Mesenchymal stem cell (in vitro differentiated cells and primary cell): Measurements from ENCODE around the gene TERT.
A peak's percentile ranks its signal among the peaks of the same experiment; 100 is the strongest.

Experiments used
- DNase-seq: peaks from one replicate; pipeline ENCODE4 v3.0.0-alpha.2; 2013
- H2AFZ ChIP-seq: one replicate; pipeline ENCODE4 v1.6.1; 2013; ENCODE audit warnings: low read depth, mild to moderate bottlenecking, control low read depth, inconsistent platforms, low read length, moderate library complexity
- H2AK5ac ChIP-seq: 2 replicates; pipeline ENCODE4 v1.6.1; 2013; ENCODE audit warnings: low read length, moderate library complexity, mild to moderate bottlenecking, inconsistent platforms; ENCODE audit not compliant: severe bottlenecking
- H2BK120ac ChIP-seq: one replicate; pipeline ENCODE4 v1.6.1; 2013; ENCODE audit warnings: low read depth, mild to moderate bottlenecking, inconsistent platforms, low read length, moderate library complexity
- H2BK12ac ChIP-seq, 2 experiments: one replicate each; pipeline ENCODE4 v1.6.1; 2013; ENCODE audit warnings: inconsistent platforms in 2 of 2, low read length in 2 of 2, mild to moderate bottlenecking in 2 of 2, moderate library complexity in 2 of 2, control low read depth in 1 of 2
- H2BK15ac ChIP-seq: one replicate; pipeline ENCODE4 v1.6.1; 2013; ENCODE audit warnings: mild to moderate bottlenecking, low read depth, inconsistent platforms; ENCODE audit not compliant: poor library complexity, severe bottlenecking
- H2BK5ac ChIP-seq: 2 replicates; pipeline ENCODE4 v1.6.1; 2013; ENCODE audit warnings: low read depth, mild to moderate bottlenecking, low read length, control low read depth, inconsistent platforms; ENCODE audit not compliant: poor library complexity, severe bottlenecking
- H3K14ac ChIP-seq, 2 experiments: one replicate each; pipeline ENCODE4 v1.6.1; 2013; ENCODE audit warnings: inconsistent platforms in 2 of 2, low read length in 2 of 2, control low read depth in 1 of 2, mild to moderate bottlenecking in 1 of 2, moderate library complexity in 1 of 2
- H3K18ac ChIP-seq, 2 experiments: one replicate each; pipeline ENCODE4 v1.6.1; 2013; ENCODE audit warnings: inconsistent platforms in 2 of 2, low read length in 2 of 2, control low read depth in 1 of 2, low read depth in 1 of 2, mild to moderate bottlenecking in 1 of 2
- H3K23ac ChIP-seq, 2 experiments: one replicate each; pipeline ENCODE4 v1.6.1; 2013; ENCODE audit warnings: inconsistent platforms in 2 of 2, low read length in 2 of 2, mild to moderate bottlenecking in 2 of 2, moderate library complexity in 2 of 2, control low read depth in 1 of 2
- H3K27ac ChIP-seq: 2 replicates; pipeline ENCODE4 v1.5.1; 2013; ENCODE audit warnings: mild to moderate bottlenecking, moderate library complexity, low read length, control low read depth, inconsistent platforms; ENCODE audit not compliant: poor library complexity, severe bottlenecking
- H3K27me3 ChIP-seq, 2 experiments: 2 replicates each; pipeline versions ENCODE4 v1.6.1 to v1.7.0; 2013; ENCODE audit warnings: low read length in 2 of 2, mild to moderate bottlenecking in 2 of 2, moderate library complexity in 2 of 2, control low read depth in 1 of 2, inconsistent platforms in 1 of 2; ENCODE audit not compliant: control insufficient read depth in 1 of 2, insufficient read depth in 1 of 2
- H3K36me3 ChIP-seq, 2 experiments: 2 replicates each; pipeline versions ENCODE4 v1.6.1 to v1.7.0; 2013; ENCODE audit warnings: low read length in 2 of 2, control low read depth in 1 of 2, inconsistent platforms in 1 of 2, low read depth in 1 of 2, mild to moderate bottlenecking in 1 of 2; ENCODE audit not compliant: insufficient read depth in 2 of 2, control insufficient read depth in 1 of 2
- H3K4ac ChIP-seq, 2 experiments: one replicate each; pipeline ENCODE4 v1.6.1; 2013; ENCODE audit warnings: inconsistent platforms in 2 of 2, low read length in 2 of 2, mild to moderate bottlenecking in 2 of 2, moderate library complexity in 2 of 2, control low read depth in 1 of 2, low read depth in 1 of 2
- H3K4me1 ChIP-seq: 2 replicates; pipeline ENCODE4 v1.6.1; 2013; ENCODE audit warnings: low read depth, low read length, control low read depth; ENCODE audit not compliant: control insufficient read depth, insufficient read depth
- H3K4me2 ChIP-seq: 2 replicates; pipeline ENCODE4 v1.6.1; 2013; ENCODE audit warnings: low read length, mild to moderate bottlenecking, inconsistent platforms; ENCODE audit not compliant: poor library complexity, severe bottlenecking
- H3K4me3 ChIP-seq, 2 experiments: 2 replicates each; pipeline versions ENCODE4 v1.5.1 to v1.7.0; 2013; ENCODE audit warnings: low read length in 2 of 2, mild to moderate bottlenecking in 2 of 2, control low read depth in 1 of 2, low read depth in 1 of 2; ENCODE audit not compliant: insufficient read depth in 1 of 2
- H3K79me1 ChIP-seq: replicated peaks from 2 replicates; pipeline ENCODE4 v1.6.1; 2013; ENCODE audit warnings: mild to moderate bottlenecking, control low read depth, low read length, inconsistent platforms; ENCODE audit not compliant: poor library complexity, severe bottlenecking
- H3K9ac ChIP-seq: 2 replicates; pipeline ENCODE4 v1.7.0; 2013; ENCODE audit warnings: mild to moderate bottlenecking, low read length, moderate library complexity
- H3K9me3 ChIP-seq: 2 replicates; pipeline ENCODE4 v1.7.0; 2013; ENCODE audit warnings: mild to moderate bottlenecking, low read length; ENCODE audit not compliant: control insufficient read depth
- H4K8ac ChIP-seq: one replicate; pipeline ENCODE4 v1.6.1; 2013; ENCODE audit warnings: inconsistent platforms, mild to moderate bottlenecking, low read length, moderate library complexity
- H4K91ac ChIP-seq: one replicate; pipeline ENCODE4 v1.6.1; 2013; ENCODE audit warnings: mild to moderate bottlenecking, low read length, inconsistent platforms
- whole genome bisulfite sequencing: methylation state at CpG from one replicate; pipeline ENCODE4 v1.1.7; 2013; ENCODE audit warnings: mixed read lengths; 5-methylcytosine and 5-hydroxymethylcytosine counted together

The TERT gene

GRCh38 chr5:1225081-1225480 lies 69.8 kb downstream of the TERT start, which contains the start of gene SLC6A18:
Gene SLC6A18, plus strand, starts transcription at chr5:1225381. Its CDS starts 97 bp downstream, at chr5:1225478.
- Histone ChIP-seq H2AK5ac (no peak within 1 kb of the TSS), H3K27me3 (peaks cover 0 to 57% of the 10 kb centered on the region in 2 experiments)

GRCh38 chr5:1224631-1225030 lies 70.2 kb downstream of the TERT start:
- H4K8ac ChIP-seq, result no peak overlapping the region
- H3K18ac ChIP-seq, result no peak overlapping the region
- H2BK5ac ChIP-seq, result no peak overlapping the region
- no peak overlapping the region for H3K4ac ChIP-seq
- no peaks in the 10 kb centered on the region for H3K4me1 ChIP-seq
- H2AFZ ChIP-seq, result no peak overlapping the region
- no peak overlapping the region for H3K23ac ChIP-seq
- H3K27me3 ChIP-seq, result peaks cover 0 to 57% of the 10 kb centered on the region in 2 experiments
- no peak overlapping the region for H4K91ac ChIP-seq
- H3K79me1 ChIP-seq, result no peaks in the 10 kb centered on the region
- DNase-seq, result no peak
- H2BK120ac ChIP-seq, result no peak overlapping the region
- H3K4me2 ChIP-seq, result no peak overlapping the region
- WGBS, result 90% methylated on average over 9 of the region's 15 CpGs
- H3K9me3 ChIP-seq, result no peaks in the 10 kb centered on the region
- H3K9ac ChIP-seq, result no peak overlapping the region
- no peaks in the 10 kb centered on the region for H3K36me3 ChIP-seq
- no peak overlapping the region for H3K27ac ChIP-seq
- H3K14ac ChIP-seq, result no peak overlapping the region
- H2BK12ac ChIP-seq, result no peak overlapping the region
- H3K4me3 ChIP-seq, result no peak overlapping the region
- no peak overlapping the region for H2AK5ac ChIP-seq
- H2BK15ac ChIP-seq, result no peak overlapping the region

More at GRCh38 chr5:1225081-1225480, 69.8 kb downstream of the TERT start, which contains the start of gene SLC6A18:
- no peaks in the 10 kb centered on the region for H3K79me1 ChIP-seq
- H4K91ac ChIP-seq, result no peak within 1 kb of the TSS
- H3K18ac ChIP-seq, result no peak within 1 kb of the TSS
- H2BK120ac ChIP-seq, result no peak within 1 kb of the TSS
- H3K9me3 ChIP-seq, result no peaks in the 10 kb centered on the region
- no peak within 1 kb of the TSS for H3K4ac ChIP-seq
- no peak for DNase-seq
- no peak within 1 kb of the TSS for H3K4me2 ChIP-seq
- no peak within 1 kb of the TSS for H3K4me3 ChIP-seq
- no peak within 1 kb of the TSS for H2BK15ac ChIP-seq
- H4K8ac ChIP-seq, result no peak within 1 kb of the TSS
- no peak within 1 kb of the TSS for H3K23ac ChIP-seq
- 87% methylated on average over 10 of the region's 11 CpGs for WGBS
- H2AFZ ChIP-seq, result no peak within 1 kb of the TSS
- H3K9ac ChIP-seq, result no peak within 1 kb of the TSS
- no peak within 1 kb of the TSS for H2BK5ac ChIP-seq
- no peak within 1 kb of the TSS for H3K27ac ChIP-seq
- peak within 1 kb of the TSS in 1 of 2 experiments; percentile 12 for H3K14ac ChIP-seq
- no peaks in the 10 kb centered on the region for H3K4me1 ChIP-seq
- H3K36me3 ChIP-seq, result no peaks in the 10 kb centered on the region
- no peak within 1 kb of the TSS for H2BK12ac ChIP-seq

GRCh38 chr5:1223278-1223670 lies 71.6 kb downstream of the TERT start:
- H3K4ac ChIP-seq, result no peak overlapping the region
- no peaks in the 10 kb centered on the region for H3K36me3 ChIP-seq

GRCh38 chr5:1222621-1223277 lies 72.1 kb downstream of the TERT start:
- Histone ChIP-seq H3K23ac (no peak overlapping the region), H2BK12ac (no peak overlapping the region), H3K4ac (no peak overlapping the region), H3K9ac (no peak overlapping the region), H3K18ac (no peak overlapping the region), H4K91ac (peak overlapping the region; percentile 15), H3K9me3 (no peaks in the 10 kb centered on the region), H2BK15ac (no peak overlapping the region), H3K27me3 (peaks cover 0 to 52% of the 10 kb centered on the region in 2 experiments), H3K4me2 (no peak overlapping the region), H2BK5ac (no peak overlapping the region), H3K14ac (no peak overlapping the region), H2AK5ac (no peak overlapping the region), H3K79me1 (no peaks in the 10 kb centered on the region), H2BK120ac (no peak overlapping the region), H3K27ac (no peak overlapping the region), H3K4me1 (no peaks in the 10 kb centered on the region), H4K8ac (no peak overlapping the region), H3K4me3 (no peak overlapping the region), H2AFZ (no peak overlapping the region), H3K36me3 (no peaks in the 10 kb centered on the region)
- no peak for DNase-seq
- 91% methylated on average over 27 of the region's 27 CpGs for WGBS

More at GRCh38 chr5:1223278-1223670, 71.6 kb downstream of the TERT start:
- Histone ChIP-seq H2BK5ac (no peak overlapping the region), H3K27ac (no peak overlapping the region), H4K91ac (no peak overlapping the region), H2BK120ac (no peak overlapping the region), H3K79me1 (no peaks in the 10 kb centered on the region), H4K8ac (no peak overlapping the region), H3K18ac (no peak overlapping the region), H2AFZ (no peak overlapping the region), H2AK5ac (no peak overlapping the region), H3K23ac (no peak overlapping the region), H3K4me2 (no peak overlapping the region), H3K4me3 (no peak overlapping the region), H3K27me3 (peaks cover 0 to 54% of the 10 kb centered on the region in 2 experiments), H3K9ac (no peak overlapping the region), H3K4me1 (no peaks in the 10 kb centered on the region), H3K14ac (no peak overlapping the region), H2BK12ac (no peak overlapping the region), H3K9me3 (no peaks in the 10 kb centered on the region), H2BK15ac (no peak overlapping the region)
- DNase-seq, result no peak
- 88% methylated on average over 12 of the region's 12 CpGs for WGBS
